HL-60 (cell line): Measurements from ENCODE around the gene ANKH.

ENCODE experiments used
- DNase-seq, 2 experiments: peaks; one replicate each; pipeline ENCODE4 v3.0.0-alpha.2; 2010 to 2020; ENCODE audit warnings: low read depth in 1 of 2, low spot score in 1 of 2
- H3K27ac ChIP-seq: fragments of 250-450 bp; sonication (Bioruptor Pico); replicated peaks from 2 replicates; pipeline ENCODE4 v1.5.1; 2020; ENCODE audit warnings: mild to moderate bottlenecking, moderate library complexity
- H3K27me3 ChIP-seq: fragments of 250-450 bp; sonication (Bioruptor Pico); 2 replicates; pipeline ENCODE4 v1.5.1; 2021; ENCODE audit warnings: mild to moderate bottlenecking, moderate library complexity; ENCODE audit not compliant: insufficient read depth, poor library complexity, severe bottlenecking
- H3K4me3 ChIP-seq: replicated peaks from 2 replicates; pipeline ENCODE4 v1.5.1; 2011; ENCODE audit warnings: mild to moderate bottlenecking, control low read depth, low read length; ENCODE audit not compliant: insufficient read depth
- CTCF ChIP-seq: IDR thresholded peaks from one replicate; pipeline ENCODE4 v1.5.1; 2011; ENCODE audit warnings: low read length, control low read depth, inconsistent platforms; ENCODE audit not compliant: insufficient read depth
- GABPA ChIP-seq: IDR thresholded peaks from 2 replicates; pipeline ENCODE4 v1.6.1; 2012; ENCODE audit warnings: low read depth
- POLR2AphosphoS5 ChIP-seq: IDR thresholded peaks from 2 replicates; pipeline ENCODE4 v1.6.1; 2012; ENCODE audit warnings: low read depth
- REST ChIP-seq: IDR thresholded peaks from 2 replicates; pipeline ENCODE4 v1.6.1; 2012; ENCODE audit warnings: low read depth; ENCODE audit not compliant: insufficient replicate concordance
- SPI1 ChIP-seq: IDR thresholded peaks from 2 replicates; pipeline ENCODE4 v1.6.1; 2012; ENCODE audit warnings: low read depth, mild to moderate bottlenecking, borderline replicate concordance

Gene ANKH

GRCh38 chr5:14706615-14707021, 165.0 kb downstream of the ANKH start:
- TF ChIP-seq GABPA = no peak
- no peak for TF ChIP-seq SPI1
- no peak for TF ChIP-seq REST
- TF ChIP-seq POLR2AphosphoS5 = no peak
- no peak for TF ChIP-seq CTCF
- no peak for DNase-seq
- H3K27ac ChIP-seq = no peak overlapping the region
- no peak overlapping the region for H3K4me3 ChIP-seq
- H3K27me3 ChIP-seq = no peaks in the 10 kb centered on the region

- TF ChIP-seq POLR2AphosphoS5 (no peak), GABPA (no peak), REST (no peak), SPI1 (no peak), CTCF (no peak)
- no peak overlapping the region for H3K27ac ChIP-seq
Measured at GRCh38 chr5:14705556-14705955, 166.0 kb downstream of the ANKH start.

GRCh38 chr5:14702238-14702839, 169.2 kb downstream of the ANKH start:
- no peak overlapping the region for H3K4me3 ChIP-seq

More at GRCh38 chr5:14705556-14705955, 166.0 kb downstream of the ANKH start:
- no peak for DNase-seq
- no peak overlapping the region for H3K4me3 ChIP-seq
- no peaks in the 10 kb centered on the region for H3K27me3 ChIP-seq

More at GRCh38 chr5:14702238-14702839, 169.2 kb downstream of the ANKH start:
- DNase-seq = no peak
- no peak overlapping the region for H3K27ac ChIP-seq
- no peaks in the 10 kb centered on the region for H3K27me3 ChIP-seq
- TF ChIP-seq CTCF = no peak
- no peak for TF ChIP-seq POLR2AphosphoS5
- no peak for TF ChIP-seq REST
- no peak for TF ChIP-seq SPI1
- no peak for TF ChIP-seq GABPA
